Activated CD8-positive, alpha-beta memory T cell treated with anti-CD3 and anti-CD28 coated beads for 36 hours (primary cell): ENCODE data around the gene JAKMIP1. TPM values are rescaled to one million over a fixed set of nuclear protein-coding genes. Genes with fewer than 3 reads are reported as not detected.
"Not testable (repeated sequence)": the region's sequence is repeated elsewhere in the genome, so short reads cannot be mapped to it uniquely, and the experiment has no call there.

Experiments
- CTCF ChIA-PET: fragments of 350-600 bp; sonication (Branson Sonifier 250); formaldehyde crosslinking; loops from one replicate; lab custom pipeline; 2021; ENCODE audit warnings: antibody characterized with exemption; lab: Charles Lee
- POLR2A ChIA-PET: fragments of 350-600 bp; sonication (Branson Sonifier 250); formaldehyde crosslinking; loops from one replicate; lab custom pipeline; 2021; ENCODE audit warnings: antibody characterized with exemption; lab: Charles Lee
- total RNA-seq, 2 experiments: library from RNA; stranded (reverse); gene quantifications; one replicate each; pipeline ENCODE4 v1.2.3, GENCODE V29; 2021

JAKMIP1 gene
- total RNA-seq, 2 experiments from 2014 or later = 12.4 to 12.5 TPM

GRCh38 chr4:6169239-6169638, 31.1 kb downstream of the JAKMIP1 start:
- CTCF ChIA-PET = interaction anchor here (1.1 kb wide), 1 partner anchor 694 kb away, joined by 3 read pairs; no protein-coding TSS in a partner anchor

GRCh38 chr4:6165766-6166165, 34.6 kb downstream of the JAKMIP1 start:
- ChIA-PET POLR2A (no interaction called here), CTCF (no interaction called here)

More at GRCh38 chr4:6169239-6169638, 31.1 kb downstream of the JAKMIP1 start:
- POLR2A ChIA-PET = no interaction called here

GRCh38 chr4:6162885-6163284, 37.5 kb downstream of the JAKMIP1 start:
- CTCF ChIA-PET = interaction anchor here (1.1 kb wide), 1 partner anchor 88 kb away, joined by 4 read pairs; no protein-coding TSS in a partner anchor

GRCh38 chr4:6161921-6162464, 38.4 kb downstream of the JAKMIP1 start:
- ChIA-PET POLR2A (no interaction called here), CTCF (interaction anchor here (0.8 kb wide), 1 partner anchor 89 kb away, joined by 3 read pairs; no protein-coding TSS in a partner anchor)

More at GRCh38 chr4:6162885-6163284, 37.5 kb downstream of the JAKMIP1 start:
- POLR2A ChIA-PET = no interaction called here

- POLR2A ChIA-PET = no interaction called here
- CTCF ChIA-PET = no interaction called here
Observed at GRCh38 chr4:6160536-6160935, 39.8 kb downstream of the JAKMIP1 start.

GRCh38 chr4:6157926-6158325, 42.4 kb downstream of the JAKMIP1 start:
- ChIA-PET POLR2A (no interaction called here), CTCF (interaction anchor here (1.0 kb wide), 1 partner anchor 40 kb away, joined by 3 read pairs; no protein-coding TSS in a partner anchor)

- CTCF ChIA-PET = no interaction called here
- POLR2A ChIA-PET = no interaction called here
Observed at GRCh38 chr4:6155996-6156750, 44.2 kb downstream of the JAKMIP1 start.

- ChIA-PET POLR2A (no interaction called here), CTCF (interaction anchor here (1.2 kb wide), 1 partner anchor 176 kb away, joined by 3 read pairs; no protein-coding TSS in a partner anchor)
Observed at GRCh38 chr4:6154875-6155274, 45.5 kb downstream of the JAKMIP1 start.

- ChIA-PET POLR2A (no interaction called here), CTCF (no interaction called here)
Observed at GRCh38 chr4:6153874-6154273, 46.5 kb downstream of the JAKMIP1 start.

GRCh38 chr4:6152869-6153705, 47.3 kb downstream of the JAKMIP1 start:
- CTCF ChIA-PET = no interaction called here
- POLR2A ChIA-PET = no interaction called here

GRCh38 chr4:6150046-6150735, 50.2 kb downstream of the JAKMIP1 start:
- POLR2A ChIA-PET = no interaction called here
- CTCF ChIA-PET = interaction anchor here (1.2 kb wide), 1 partner anchor 16 kb away, joined by 3 read pairs; no protein-coding TSS in a partner anchor

GRCh38 chr4:6148506-6149205, 51.7 kb downstream of the JAKMIP1 start:
- POLR2A ChIA-PET = no interaction called here
- CTCF ChIA-PET = no interaction called here

- ChIA-PET POLR2A (no interaction called here), CTCF (no interaction called here)
Observed at GRCh38 chr4:6147441-6147840, 52.9 kb downstream of the JAKMIP1 start.

- POLR2A ChIA-PET = no interaction called here
- CTCF ChIA-PET = no interaction called here
Observed at GRCh38 chr4:6143603-6144181, 56.7 kb downstream of the JAKMIP1 start.

GRCh38 chr4:6142935-6143602, 57.3 kb downstream of the JAKMIP1 start:
- POLR2A ChIA-PET = no interaction called here
- CTCF ChIA-PET = no interaction called here

- ChIA-PET CTCF (no interaction called here), POLR2A (interaction anchor here (0.5 kb wide), 1 partner anchor 1403 kb away, joined by 3 read pairs; no protein-coding TSS in a partner anchor)
Observed at GRCh38 chr4:6142511-6142910, 57.8 kb downstream of the JAKMIP1 start.

- ChIA-PET POLR2A (no interaction called here), CTCF (no interaction called here)
Observed at GRCh38 chr4:6141554-6141953, 58.8 kb downstream of the JAKMIP1 start.

GRCh38 chr4:6141021-6141420, 59.3 kb downstream of the JAKMIP1 start:
- POLR2A ChIA-PET, CTCF ChIA-PET: not testable (repeated sequence)
